Loucy (cell line): ENCODE results near the gene SLC44A1.

Source experiments
- EZH2phosphoT487 ChIP-seq: fragments of 200-600 bp; IDR thresholded peaks from 2 replicates; pipeline ENCODE4 v1.6.1; 2018; ENCODE audit warnings: antibody characterized with exemption, mild to moderate bottlenecking, moderate library complexity, borderline replicate concordance
- TF ChIP-seq, protein P1 (sequence below): fragments of 200-600 bp; sonication (generic); conservative IDR thresholded peaks from 2 replicates; pipeline ENCODE4 v1.5.1; 2014; ENCODE audit warnings: mild to moderate bottlenecking, antibody characterized with exemption, low read length

DNA sequence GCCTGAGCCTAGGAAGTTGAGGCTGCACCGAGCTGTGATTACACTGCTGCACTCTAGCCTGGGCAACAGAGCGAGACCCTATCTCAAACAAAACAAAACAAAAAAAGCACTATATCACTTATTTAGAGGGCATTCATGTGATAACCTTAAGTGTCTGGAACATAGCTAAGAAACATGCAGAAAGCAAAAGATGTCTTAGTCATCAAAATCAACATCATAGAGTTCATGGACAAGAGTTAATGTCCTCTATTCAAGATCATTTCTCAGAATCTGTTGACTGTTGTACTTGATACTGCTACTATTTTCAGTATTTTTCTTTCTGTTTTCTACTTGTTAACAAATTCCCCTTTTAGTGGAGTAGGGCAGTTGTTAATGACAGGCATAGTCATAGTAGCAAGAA is 228.8 kb downstream of the SLC44A1 start:
- TF ChIP-seq, protein P1, sequence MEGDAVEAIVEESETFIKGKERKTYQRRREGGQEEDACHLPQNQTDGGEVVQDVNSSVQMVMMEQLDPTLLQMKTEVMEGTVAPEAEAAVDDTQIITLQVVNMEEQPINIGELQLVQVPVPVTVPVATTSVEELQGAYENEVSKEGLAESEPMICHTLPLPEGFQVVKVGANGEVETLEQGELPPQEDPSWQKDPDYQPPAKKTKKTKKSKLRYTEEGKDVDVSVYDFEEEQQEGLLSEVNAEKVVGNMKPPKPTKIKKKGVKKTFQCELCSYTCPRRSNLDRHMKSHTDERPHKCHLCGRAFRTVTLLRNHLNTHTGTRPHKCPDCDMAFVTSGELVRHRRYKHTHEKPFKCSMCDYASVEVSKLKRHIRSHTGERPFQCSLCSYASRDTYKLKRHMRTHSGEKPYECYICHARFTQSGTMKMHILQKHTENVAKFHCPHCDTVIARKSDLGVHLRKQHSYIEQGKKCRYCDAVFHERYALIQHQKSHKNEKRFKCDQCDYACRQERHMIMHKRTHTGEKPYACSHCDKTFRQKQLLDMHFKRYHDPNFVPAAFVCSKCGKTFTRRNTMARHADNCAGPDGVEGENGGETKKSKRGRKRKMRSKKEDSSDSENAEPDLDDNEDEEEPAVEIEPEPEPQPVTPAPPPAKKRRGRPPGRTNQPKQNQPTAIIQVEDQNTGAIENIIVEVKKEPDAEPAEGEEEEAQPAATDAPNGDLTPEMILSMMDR, result no peak
- no peak for TF ChIP-seq EZH2phosphoT487
